Measurements from ENCODE around the gene TADA1. TPM values are rescaled to one million over a fixed set of nuclear protein-coding genes. Genes with fewer than 3 reads are reported as not detected.

TADA1 gene
- total RNA-seq, 1 experiment from 2014 or later = 16.6 TPM

- TF ChIP-seq PRDM15 (CRISPR knock-in tag; IDR thresholded peaks at IDR 0.05) = no peak
These were observed 67.1 kb downstream of the TADA1 start (continued) for GRCh38 chr1:166808952-166809351.

Other genes starting within 250 kb of the TADA1 start
- gene POGK, start 36.8 kb downstream of the TADA1 start, total RNA-seq (2021) = 33.1 to 36.7 TPM (median 36.1 TPM) in 3 replicates
- 0.89 to 1.8 TPM (median 1.6 TPM) in 3 replicates for gene ILDR2, start 99.3 kb upstream of the TADA1 start, total RNA-seq (2021)
- gene MAEL, start 113.0 kb upstream of the TADA1 start, total RNA-seq (2021) = 0.25 to 0.26 TPM in 2 of 3 replicates, not detected in the other
- 0.25 to 0.63 TPM (median 0.27 TPM) in 3 replicates for gene GPA33, start 214.1 kb upstream of the TADA1 start, total RNA-seq (2021)
- gene STYXL2, start 217.8 kb upstream of the TADA1 start, total RNA-seq (2021) = 0.14 to 0.59 TPM (median 0.57 TPM) in 3 replicates